Measurements from ENCODE around the gene PCBP3. TPM values are rescaled to one million over a fixed set of nuclear protein-coding genes. Genes with fewer than 3 reads are reported as not detected.

The PCBP3 gene
- total RNA-seq, 1 experiment from 2014 or later, result 10.9 TPM

DNA sequence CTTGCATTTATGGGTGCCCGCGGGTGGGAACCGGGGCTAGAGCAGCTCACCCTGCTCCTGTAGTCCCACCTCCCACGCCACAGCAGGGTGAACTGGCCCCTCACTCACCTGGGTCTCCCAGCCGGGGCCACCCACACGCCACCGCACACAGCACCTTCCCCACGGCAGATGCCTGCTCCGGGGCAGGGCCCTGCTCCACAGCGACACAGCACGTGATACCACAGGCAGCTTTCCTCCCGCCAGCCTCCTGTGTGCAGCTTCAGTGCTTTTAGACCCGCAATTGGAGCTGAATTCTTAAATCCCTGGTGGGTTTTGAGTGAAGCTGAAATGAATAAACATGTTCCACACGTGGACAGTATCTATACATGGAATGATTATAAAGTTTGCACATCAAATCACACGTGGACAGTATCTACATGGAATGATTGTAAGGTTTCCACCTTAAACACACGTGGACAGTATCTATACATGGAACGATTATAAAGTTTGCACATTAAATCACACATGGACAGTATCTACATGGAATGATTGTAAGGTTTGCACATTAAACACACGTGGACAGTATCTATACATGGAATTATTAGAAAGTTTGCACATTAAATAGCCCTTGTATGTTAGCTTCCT lies 245.0 kb downstream of the PCBP3 start:
- Histone ChIP-seq H3K23me2 (ENCODE audit: insufficient read length, low read depth, low read length, poor library complexity, severe bottlenecking) (no peaks in the 10 kb centered on the region), H3K9me3 (ENCODE audit: control insufficient read depth, low read depth, low read length) (no peaks in the 10 kb centered on the region), H3T11ph (ENCODE audit: low read length) (no peak overlapping the region), H3K18ac (ENCODE audit: insufficient read length, low read depth, low read length) (no peak overlapping the region), H3K4me2 (ENCODE audit: insufficient read depth, insufficient read length, low read length) (no peak overlapping the region), H2BK12ac (ENCODE audit: insufficient read length, low read depth, low read length) (no peak overlapping the region), H2BK15ac (ENCODE audit: low read depth, low read length) (no peak overlapping the region), H2AK5ac (ENCODE audit: insufficient read length, low read length) (no peak overlapping the region), H2AFZ (ENCODE audit: low read length) (no peak overlapping the region), H3K27me3 (ENCODE audit: insufficient read depth, low read length) (no peaks in the 10 kb centered on the region), H3K9ac (ENCODE audit: extremely low read depth, insufficient read length, low read length) (no peak overlapping the region), H2BK20ac (ENCODE audit: low read depth, low read length, poor library complexity, severe bottlenecking) (no peak overlapping the region), H3K4ac (ENCODE audit: low read depth, low read length) (no peak overlapping the region), H3K27ac (ENCODE audit: insufficient read length, low read depth, low read length) (no peak overlapping the region), H3K79me1 (ENCODE audit: insufficient read depth, low read depth, low read length, poor library complexity, severe bottlenecking) (no peaks in the 10 kb centered on the region), H2BK120ac (ENCODE audit: low read depth, low read length, poor library complexity, severe bottlenecking) (no peak overlapping the region), H3K14ac (ENCODE audit: insufficient read depth, low read length) (no peak overlapping the region), H4K20me1 (ENCODE audit: control insufficient read depth, insufficient read depth, insufficient read length) (no peaks in the 10 kb centered on the region), H4K8ac (replicated peaks; ENCODE audit: insufficient read length, low read depth, low read length) (no peak overlapping the region), H2BK5ac (ENCODE audit: insufficient read length, low read length) (no peak overlapping the region), H3K23ac (ENCODE audit: insufficient read length, low read depth, low read length) (no peak overlapping the region), H4K91ac (ENCODE audit: insufficient read length, low read depth, low read length) (no peak overlapping the region), H3K56ac (ENCODE audit: insufficient read length, low read depth, low read length) (no peak overlapping the region), H4K5ac (ENCODE audit: insufficient read length, low read depth, low read length) (no peak overlapping the region), H3K4me1 (ENCODE audit: insufficient read depth, low read length) (no peaks in the 10 kb centered on the region), H3K79me2 (ENCODE audit: insufficient read depth, low read length) (no peaks in the 10 kb centered on the region)
- DNase-seq, result no peak
- TF ChIP-seq, protein P1, sequence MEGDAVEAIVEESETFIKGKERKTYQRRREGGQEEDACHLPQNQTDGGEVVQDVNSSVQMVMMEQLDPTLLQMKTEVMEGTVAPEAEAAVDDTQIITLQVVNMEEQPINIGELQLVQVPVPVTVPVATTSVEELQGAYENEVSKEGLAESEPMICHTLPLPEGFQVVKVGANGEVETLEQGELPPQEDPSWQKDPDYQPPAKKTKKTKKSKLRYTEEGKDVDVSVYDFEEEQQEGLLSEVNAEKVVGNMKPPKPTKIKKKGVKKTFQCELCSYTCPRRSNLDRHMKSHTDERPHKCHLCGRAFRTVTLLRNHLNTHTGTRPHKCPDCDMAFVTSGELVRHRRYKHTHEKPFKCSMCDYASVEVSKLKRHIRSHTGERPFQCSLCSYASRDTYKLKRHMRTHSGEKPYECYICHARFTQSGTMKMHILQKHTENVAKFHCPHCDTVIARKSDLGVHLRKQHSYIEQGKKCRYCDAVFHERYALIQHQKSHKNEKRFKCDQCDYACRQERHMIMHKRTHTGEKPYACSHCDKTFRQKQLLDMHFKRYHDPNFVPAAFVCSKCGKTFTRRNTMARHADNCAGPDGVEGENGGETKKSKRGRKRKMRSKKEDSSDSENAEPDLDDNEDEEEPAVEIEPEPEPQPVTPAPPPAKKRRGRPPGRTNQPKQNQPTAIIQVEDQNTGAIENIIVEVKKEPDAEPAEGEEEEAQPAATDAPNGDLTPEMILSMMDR (conservative IDR thresholded peaks at IDR 0.05), result no peak
- H3K4me1 Mint-ChIP-seq, result 0 out of 4 replicates have a peak, but pooled peaks cover 0 to 4% of the 10 kb centered on the region in 2 experiments
- no peaks in the 10 kb centered on the region for H3K9me3 Mint-ChIP-seq
- H3K27ac Mint-ChIP-seq, result no peak overlapping the region
- H3K4me3 Mint-ChIP-seq, result no peak overlapping the region
- H3K27me3 Mint-ChIP-seq (ENCODE audit: low read depth), result peaks cover 8% of the 10 kb centered on the region
- H3K36me3 Mint-ChIP-seq (ENCODE audit: insufficient read depth in 1 of 3, low read depth in 3 of 3), result no peaks in the 10 kb centered on the region
- no CpG with 5 or more reads among the region's 18 CpGs for WGBS (ENCODE audit: extremely low coverage, insufficient read length, low lambda C conversion rate)
